Tibial nerve (tissue), 4 donors: ENCODE results near the gene PEX14. TPM values are rescaled to one million over a fixed set of nuclear protein-coding genes. Genes with fewer than 3 reads are reported as not detected.
A peak's percentile ranks its signal among the peaks of the same experiment; 100 is the strongest.

Experiments used
- DNase-seq, 2 donors: peaks; one replicate each; pipeline ENCODE4 v3.0.0-alpha.2; 2019; ENCODE audit warnings: low spot score in 2 of 2
- H3K27ac ChIP-seq, 4 donors: fragments of 200-600 bp; sonication (generic) in 3 of 4; one replicate each; pipeline ENCODE4 v1.5.1; 2017 to 2019; ENCODE audit warnings: mild to moderate bottlenecking in 1 of 4
- H3K27me3 ChIP-seq, 2 donors: fragments of 200-600 bp; sonication (generic) in 1 of 2; one replicate each; pipeline versions ENCODE4 v1.5.1 to v1.6.0; 2017 to 2019
- H3K36me3 ChIP-seq, 3 donors: fragments of 200-600 bp; sonication (generic); one replicate each; pipeline ENCODE4 v1.5.1; 2018 to 2019
- H3K4me1 ChIP-seq, 4 donors: fragments of 200-600 bp; sonication (generic) in 3 of 4; one replicate each; pipeline ENCODE4 v1.5.1; 2017 to 2019
- H3K4me3 ChIP-seq, 4 donors: fragments of 200-600 bp; sonication (generic) in 3 of 4; one replicate each; pipeline ENCODE4 v1.5.1; 2017 to 2019; ENCODE audit warnings: mild to moderate bottlenecking in 1 of 4, moderate library complexity in 1 of 4
- H3K9me3 ChIP-seq, 4 donors: fragments of 200-600 bp; sonication (generic) in 3 of 4; one replicate each; pipeline ENCODE4 v1.5.1; 2017 to 2019
- EP300 ChIP-seq, 2 donors: sonication (generic); formaldehyde crosslinking; IDR thresholded peaks; one replicate each; pipeline ENCODE4 v1.6.1; 2017; ENCODE audit warnings: antibody characterized with exemption in 2 of 2, mild to moderate bottlenecking in 1 of 2
- POLR2A ChIP-seq, 2 donors: fragments of 450-650 bp; IDR thresholded peaks; one replicate each; pipeline ENCODE4 v1.6.1; 2017; ENCODE audit warnings: antibody characterized with exemption in 2 of 2, mild to moderate bottlenecking in 2 of 2, moderate library complexity in 2 of 2
- WGBS, 2 donors: methylation state at CpG; one replicate each; pipeline ENCODE4 v1.1.5; 2018; 5-methylcytosine and 5-hydroxymethylcytosine counted together
- total RNA-seq, 4 donors: library from RNA; depleted of rRNA; stranded (reverse); fragments of >200 nt; gene quantifications; one replicate each; pipeline ENCODE4 v1.1.0, GENCODE V29; 2016
- TF ChIP-seq, protein P1 (sequence below), 5 experiments: fragments of 200-600 bp in 3 of 5; fragments of 450-650 bp in 2 of 5; sonication (generic) in 3 of 5; IDR thresholded peaks; one replicate each; pipeline ENCODE4 v1.5.1; 2016 to 2019; ENCODE audit warnings: antibody characterized with exemption in 5 of 5, mild to moderate bottlenecking in 3 of 5, moderate library complexity in 2 of 5

The PEX14 gene
- total RNA-seq, 4 donors from 2014 or later = 14.4 to 21.8 (median 18.2) TPM

DNA sequence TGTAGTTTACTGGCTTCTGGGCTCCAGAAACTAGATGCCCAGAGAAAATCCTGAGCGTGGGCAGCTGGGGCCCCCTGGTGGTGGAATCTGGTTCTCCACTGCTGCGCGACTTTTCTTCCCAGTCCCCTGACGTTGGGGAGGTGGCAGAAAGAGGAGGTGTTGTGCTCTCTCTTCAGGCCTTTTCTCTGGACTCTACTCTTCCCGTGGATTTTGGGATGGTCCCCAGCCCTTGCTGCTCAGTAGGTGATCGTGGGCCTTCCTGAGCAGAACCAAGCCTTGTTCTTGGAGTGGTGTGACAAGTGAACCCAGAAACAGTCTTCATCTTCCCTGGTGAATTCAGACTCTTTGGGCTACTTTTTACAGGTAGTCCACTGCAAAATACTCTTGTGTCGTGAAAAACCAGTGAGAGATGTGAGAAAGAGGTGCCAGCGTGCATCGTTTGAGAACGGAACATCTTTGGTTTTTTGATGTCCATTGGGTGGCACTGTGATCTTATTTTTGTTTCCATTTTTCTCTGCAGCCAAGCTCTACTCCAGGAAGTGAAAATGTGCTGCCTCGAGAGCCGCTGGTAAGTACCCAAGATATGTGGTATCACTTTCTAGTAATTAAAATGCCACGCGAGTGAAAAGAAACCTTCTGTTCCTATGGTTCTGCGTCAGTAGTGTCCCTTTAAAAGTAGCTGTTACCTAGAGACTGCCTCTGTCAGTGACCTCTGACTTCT lies 20.2 kb downstream of the PEX14 start:
- 4% methylated on average over 15 of the region's 15 CpGs for WGBS, 2 donors
- Histone ChIP-seq H3K27me3 (no peaks in the 10 kb centered on the region), H3K4me3 (peak overlapping the region; percentile 18 to 34 (median 23)), H3K27ac (peak overlapping the region in 3 of 4 donors; percentile 45 to 66 (median 48)), H3K9me3 (no peaks in the 10 kb centered on the region), H3K36me3 (peaks cover 0 to 5% (median 0%) of the 10 kb centered on the region in 3 donors), H3K4me1 (peaks cover 0 to 14% (median 10%) of the 10 kb centered on the region in 4 donors)
- TF ChIP-seq, protein P1, sequence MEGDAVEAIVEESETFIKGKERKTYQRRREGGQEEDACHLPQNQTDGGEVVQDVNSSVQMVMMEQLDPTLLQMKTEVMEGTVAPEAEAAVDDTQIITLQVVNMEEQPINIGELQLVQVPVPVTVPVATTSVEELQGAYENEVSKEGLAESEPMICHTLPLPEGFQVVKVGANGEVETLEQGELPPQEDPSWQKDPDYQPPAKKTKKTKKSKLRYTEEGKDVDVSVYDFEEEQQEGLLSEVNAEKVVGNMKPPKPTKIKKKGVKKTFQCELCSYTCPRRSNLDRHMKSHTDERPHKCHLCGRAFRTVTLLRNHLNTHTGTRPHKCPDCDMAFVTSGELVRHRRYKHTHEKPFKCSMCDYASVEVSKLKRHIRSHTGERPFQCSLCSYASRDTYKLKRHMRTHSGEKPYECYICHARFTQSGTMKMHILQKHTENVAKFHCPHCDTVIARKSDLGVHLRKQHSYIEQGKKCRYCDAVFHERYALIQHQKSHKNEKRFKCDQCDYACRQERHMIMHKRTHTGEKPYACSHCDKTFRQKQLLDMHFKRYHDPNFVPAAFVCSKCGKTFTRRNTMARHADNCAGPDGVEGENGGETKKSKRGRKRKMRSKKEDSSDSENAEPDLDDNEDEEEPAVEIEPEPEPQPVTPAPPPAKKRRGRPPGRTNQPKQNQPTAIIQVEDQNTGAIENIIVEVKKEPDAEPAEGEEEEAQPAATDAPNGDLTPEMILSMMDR (IDR thresholded peaks at IDR 0.05) = peak; percentile 91 to 94 (median 91)
- TF ChIP-seq POLR2A (IDR thresholded peaks at IDR 0.05) = no peak
- peak; percentile 37 to 74 for DNase-seq

DNA sequence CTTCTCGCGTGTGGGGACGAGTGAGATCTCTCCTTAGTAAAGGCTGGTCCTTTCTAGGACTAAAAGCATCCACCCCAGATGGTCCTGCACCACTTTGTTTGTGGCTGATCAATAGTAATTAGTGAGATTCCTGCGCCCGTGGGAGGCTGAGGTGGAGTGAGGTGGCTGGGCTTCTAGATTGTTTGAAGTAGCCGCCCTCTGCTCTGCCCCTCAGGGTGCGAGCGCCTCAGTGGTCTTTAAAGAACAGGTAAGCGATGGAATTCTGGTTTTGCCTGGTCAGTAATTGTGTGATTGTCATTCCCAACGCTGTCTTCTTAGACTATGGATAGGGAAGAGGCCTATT lies 20.7 kb downstream of the PEX14 start:
- Histone ChIP-seq H3K27ac (peak overlapping the region in 3 of 4 donors; percentile 45 to 66 (median 48)), H3K27me3 (no peaks in the 10 kb centered on the region), H3K36me3 (peaks cover 0 to 5% (median 0%) of the 10 kb centered on the region in 3 donors), H3K4me3 (peak overlapping the region in 3 of 4 donors; percentile 18 to 34 (median 23)), H3K4me1 (peaks cover 0 to 13% (median 10%) of the 10 kb centered on the region in 4 donors), H3K9me3 (no peaks in the 10 kb centered on the region)
- TF ChIP-seq POLR2A (IDR thresholded peaks at IDR 0.05) = no peak
- TF ChIP-seq, protein P1 (IDR thresholded peaks at IDR 0.05) = no peak
- TF ChIP-seq EP300 (IDR thresholded peaks at IDR 0.05) = no peak
- DNase-seq = no peak
- WGBS, 2 donors = 63 to 73% methylated on average over 10 of the region's 10 CpGs

DNA sequence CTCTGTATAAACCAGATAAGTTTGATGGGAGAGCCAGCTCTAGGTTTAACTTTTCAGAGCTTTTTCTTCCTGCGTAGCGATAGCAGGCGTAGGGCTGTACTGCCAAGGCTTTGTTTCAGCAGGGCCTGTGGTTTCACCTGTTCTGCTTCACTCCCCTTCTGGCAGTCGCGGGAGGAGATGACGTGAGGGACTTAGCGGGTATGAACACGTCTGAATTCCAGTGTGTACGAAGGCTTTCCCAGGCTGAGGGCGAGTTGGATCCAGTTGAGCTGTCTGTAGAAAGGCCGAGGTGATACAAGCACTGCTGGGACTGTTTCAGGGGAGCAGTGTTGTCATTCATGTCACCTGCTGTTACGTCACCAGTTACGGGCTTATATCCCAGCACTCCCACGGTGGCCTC lies 21.2 kb downstream of the PEX14 start:
- H3K4me1 ChIP-seq = peaks cover 0 to 13% (median 10%) of the 10 kb centered on the region in 4 donors
- 86 to 92% methylated on average over 14 of the region's 14 CpGs for WGBS, 2 donors
- H3K27ac ChIP-seq = peak overlapping the region in 1 of 4 donors; percentile 66
- H3K27me3 ChIP-seq = no peaks in the 10 kb centered on the region
- peaks cover 0 to 5% (median 0%) of the 10 kb centered on the region in 3 donors for H3K36me3 ChIP-seq
- no peak overlapping the region for H3K4me3 ChIP-seq
- DNase-seq = no peak
- no peaks in the 10 kb centered on the region for H3K9me3 ChIP-seq
- TF ChIP-seq POLR2A (IDR thresholded peaks at IDR 0.05) (no peak), EP300 (IDR thresholded peaks at IDR 0.05) (no peak)
- TF ChIP-seq, protein P1 (IDR thresholded peaks at IDR 0.05) = no peak

DNA sequence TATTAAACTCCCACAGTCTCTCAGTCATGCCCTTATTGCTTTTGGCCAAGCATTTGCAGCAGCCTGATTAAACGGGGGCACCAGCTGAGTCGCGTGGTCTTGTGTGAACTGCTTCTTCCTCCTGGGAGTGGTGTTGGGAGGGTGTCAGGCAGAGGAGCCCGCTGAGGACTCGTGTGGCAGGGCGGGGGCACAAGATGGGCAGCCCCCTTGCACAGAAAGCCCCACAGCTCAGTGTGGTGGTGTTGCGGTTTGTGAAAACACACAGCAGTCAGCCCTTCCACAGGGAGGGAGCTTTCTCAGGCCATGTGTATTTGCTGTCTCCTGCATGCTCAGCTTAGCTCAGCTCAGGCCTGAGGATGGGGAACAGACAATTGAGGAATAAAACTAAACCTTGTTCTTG lies 22.4 kb downstream of the PEX14 start:
- H3K4me3 ChIP-seq = no peak overlapping the region
- H3K36me3 ChIP-seq = peaks cover 0 to 5% (median 0%) of the 10 kb centered on the region in 3 donors
- peaks cover 0 to 13% (median 10%) of the 10 kb centered on the region in 4 donors for H3K4me1 ChIP-seq
- H3K9me3 ChIP-seq = no peaks in the 10 kb centered on the region
- DNase-seq = no peak
- no peak overlapping the region for H3K27ac ChIP-seq
- no peaks in the 10 kb centered on the region for H3K27me3 ChIP-seq
- 92% methylated on average over 7 of the region's 7 CpGs for WGBS, 2 donors
- TF ChIP-seq, protein P1 (IDR thresholded peaks at IDR 0.05) = no peak
- TF ChIP-seq POLR2A (IDR thresholded peaks at IDR 0.05) (no peak), EP300 (IDR thresholded peaks at IDR 0.05) (no peak)

DNA sequence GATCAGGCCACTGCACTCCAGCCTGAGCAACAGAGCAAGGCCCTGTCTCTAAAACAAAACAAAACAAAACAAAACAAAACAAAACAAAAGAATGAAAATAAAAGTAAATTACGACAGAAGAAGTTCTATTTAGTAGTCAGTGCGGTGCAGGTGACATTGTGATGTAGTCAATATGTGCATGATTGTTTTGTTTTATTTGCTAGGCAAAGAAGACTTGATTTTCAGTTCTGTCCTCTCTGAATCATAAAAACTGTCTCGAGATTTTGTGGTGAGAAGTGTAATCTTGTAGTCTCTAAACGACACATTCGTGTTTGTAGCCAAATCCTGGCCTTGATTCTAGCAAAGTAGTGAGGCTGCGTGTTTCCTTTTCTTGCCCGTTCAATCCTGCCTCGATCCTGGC lies 23.5 kb downstream of the PEX14 start:
- TF ChIP-seq POLR2A (IDR thresholded peaks at IDR 0.05) (no peak), EP300 (IDR thresholded peaks at IDR 0.05) (no peak)
- TF ChIP-seq, protein P1 (IDR thresholded peaks at IDR 0.05) = no peak
- no peak for DNase-seq
- Histone ChIP-seq H3K4me3 (no peak overlapping the region), H3K36me3 (peaks cover 0 to 5% (median 0%) of the 10 kb centered on the region in 3 donors), H3K4me1 (peaks cover 0 to 13% (median 10%) of the 10 kb centered on the region in 4 donors), H3K27me3 (no peaks in the 10 kb centered on the region), H3K9me3 (no peaks in the 10 kb centered on the region), H3K27ac (no peak overlapping the region)
- 85 to 87% methylated on average over 8 of the region's 8 CpGs for WGBS, 2 donors
